HG03066 (cell line): ENCODE results near the gene ARSI.

ENCODE experiments used
- ATAC-seq: cut with Tn5 transposase; IDR thresholded peaks from one replicate; pipeline ENCODE4 v1.9.1; 2021; ENCODE audit warnings: low read depth; ENCODE audit not compliant: unreplicated experiment

Gene ARSI

DNA sequence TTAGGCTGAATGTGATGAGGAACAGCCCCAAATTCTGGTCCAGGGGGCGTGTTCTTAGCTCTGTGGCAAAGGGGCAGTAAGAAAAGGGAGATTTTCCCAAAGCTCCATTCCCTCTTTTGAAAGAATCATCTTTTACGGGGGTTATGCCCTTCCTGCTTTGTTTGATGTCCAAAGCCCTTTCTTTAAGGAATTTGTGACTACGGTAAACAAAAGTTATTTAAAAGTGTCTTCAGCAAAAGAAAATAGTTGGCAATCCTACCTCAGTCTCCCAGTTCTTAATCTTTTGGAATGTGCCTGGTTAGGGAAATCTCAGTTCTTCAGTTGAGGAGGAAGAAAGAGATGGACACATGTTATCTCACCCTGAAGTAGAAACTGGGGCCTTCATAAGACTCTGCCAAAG is 24.4 kb upstream of the ARSI start:
- ATAC-seq = no peak

- no peak for ATAC-seq
These were observed 24.0 kb upstream of the ARSI start for GRCh38 chr5:150326707-150327106.

DNA sequence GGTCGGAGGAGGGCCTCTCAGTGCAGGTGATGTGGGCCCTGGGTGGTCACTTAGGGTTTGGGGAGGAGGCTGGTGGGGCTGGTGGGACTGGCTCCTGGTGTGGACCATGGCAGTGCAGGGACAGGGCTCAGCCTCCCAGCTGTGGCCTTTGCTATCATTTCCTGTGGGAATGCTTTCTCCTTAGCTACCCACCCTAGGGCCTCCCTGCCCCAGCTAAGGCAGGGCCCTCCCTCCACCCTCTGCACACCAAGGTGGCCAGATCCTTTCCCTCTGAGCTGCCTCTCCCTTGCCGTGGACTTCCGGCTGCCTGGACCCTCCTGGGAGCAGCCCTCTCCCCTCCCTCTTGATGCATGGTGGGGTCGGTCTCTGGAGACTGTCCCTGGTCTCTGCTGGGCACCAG is 22.7 kb upstream of the ARSI start:
- no peak for ATAC-seq

DNA sequence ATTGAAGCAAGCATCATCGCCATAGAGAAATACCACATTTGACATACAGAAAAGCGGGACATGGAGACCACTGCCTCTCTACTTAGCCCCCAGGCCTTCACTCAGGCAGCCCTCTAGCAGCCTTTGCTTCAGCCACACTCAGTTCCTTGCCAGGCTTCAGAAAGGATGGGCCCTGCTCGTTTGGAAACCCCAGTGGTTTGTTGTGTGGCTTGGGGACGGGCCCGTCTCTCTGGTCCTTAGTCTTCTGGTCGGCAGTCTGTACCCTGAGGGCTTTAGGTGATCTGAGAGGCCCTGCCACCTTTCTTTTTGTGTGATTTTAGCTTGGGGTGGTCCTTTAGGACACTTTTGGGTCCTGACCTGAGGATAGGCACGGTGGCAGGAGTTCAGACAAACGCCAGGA is 21.1 kb upstream of the ARSI start:
- no peak for ATAC-seq

DNA sequence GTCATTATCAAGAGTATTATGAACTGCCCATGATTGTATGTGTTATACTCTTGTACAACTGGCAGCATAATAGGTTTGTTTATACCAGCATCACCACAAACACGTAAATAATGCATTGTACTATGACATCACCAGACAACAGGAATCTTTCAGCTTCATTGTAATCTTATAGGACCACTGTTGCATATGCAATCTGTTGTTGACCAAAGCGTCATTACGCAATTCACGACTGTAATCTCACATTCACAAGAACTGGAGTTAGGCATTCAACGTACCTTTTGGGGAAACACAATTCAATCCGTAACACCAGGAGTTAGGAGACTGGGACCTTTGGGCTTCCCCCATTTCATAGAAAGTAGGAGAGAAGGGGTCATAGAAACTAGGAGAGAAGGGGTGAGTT is 20.4 kb upstream of the ARSI start:
- ATAC-seq = no peak

GRCh38 chr5:150322202-150322601 is 19.5 kb upstream of the ARSI start:
- ATAC-seq = no peak

GRCh38 chr5:150321784-150322183 is 19.1 kb upstream of the ARSI start:
- ATAC-seq = no peak

DNA sequence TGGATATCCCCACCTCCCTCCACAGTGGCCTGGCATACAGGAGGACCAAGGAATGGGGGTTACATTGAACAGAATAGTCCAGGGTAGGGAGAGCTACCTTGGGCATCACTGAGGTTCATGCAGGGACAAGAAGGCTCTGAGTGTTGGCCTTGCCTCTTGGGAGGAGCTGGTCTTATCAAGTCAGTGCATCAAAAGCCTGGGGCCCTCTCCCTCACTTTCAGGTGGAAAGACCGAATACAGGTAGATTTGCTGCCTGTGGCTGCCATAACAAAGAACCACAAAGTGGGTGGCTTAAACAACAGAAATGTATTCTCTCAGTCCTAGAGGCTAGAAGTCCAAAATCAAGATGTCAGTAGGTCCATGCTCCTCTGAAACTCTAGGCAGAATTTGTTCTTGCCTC is 18.5 kb upstream of the ARSI start:
- no peak for ATAC-seq

DNA sequence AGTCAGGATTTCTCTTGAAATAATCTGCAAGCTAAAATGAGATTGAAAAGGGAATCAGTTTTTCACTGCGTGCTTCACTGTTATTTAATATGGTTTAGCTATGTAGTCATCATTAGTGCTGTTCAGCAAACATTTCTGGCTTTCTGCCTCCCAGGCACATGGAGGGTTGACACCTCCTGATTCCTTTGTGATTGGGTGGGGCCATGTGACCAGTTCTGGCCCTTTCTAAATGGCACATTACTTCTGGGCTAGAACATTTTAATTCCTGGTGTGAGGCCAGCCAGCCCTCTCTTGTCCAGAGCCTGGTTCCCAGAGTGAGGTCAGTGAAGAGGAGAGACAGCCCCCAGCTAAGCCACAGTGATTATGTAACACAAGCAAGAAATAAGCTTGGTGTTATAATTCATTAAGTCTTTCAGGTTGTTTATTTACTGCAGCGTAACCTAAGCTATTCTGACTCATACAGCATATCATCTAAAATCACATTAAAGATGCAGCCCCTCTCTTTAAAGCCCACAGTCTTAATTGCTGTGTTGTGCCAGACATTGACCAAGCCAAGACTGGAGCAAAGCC is 17.4 kb upstream of the ARSI start:
- ATAC-seq = no peak

- no peak for ATAC-seq
These were observed 16.7 kb upstream of the ARSI start for GRCh38 chr5:150319484-150319790.

DNA sequence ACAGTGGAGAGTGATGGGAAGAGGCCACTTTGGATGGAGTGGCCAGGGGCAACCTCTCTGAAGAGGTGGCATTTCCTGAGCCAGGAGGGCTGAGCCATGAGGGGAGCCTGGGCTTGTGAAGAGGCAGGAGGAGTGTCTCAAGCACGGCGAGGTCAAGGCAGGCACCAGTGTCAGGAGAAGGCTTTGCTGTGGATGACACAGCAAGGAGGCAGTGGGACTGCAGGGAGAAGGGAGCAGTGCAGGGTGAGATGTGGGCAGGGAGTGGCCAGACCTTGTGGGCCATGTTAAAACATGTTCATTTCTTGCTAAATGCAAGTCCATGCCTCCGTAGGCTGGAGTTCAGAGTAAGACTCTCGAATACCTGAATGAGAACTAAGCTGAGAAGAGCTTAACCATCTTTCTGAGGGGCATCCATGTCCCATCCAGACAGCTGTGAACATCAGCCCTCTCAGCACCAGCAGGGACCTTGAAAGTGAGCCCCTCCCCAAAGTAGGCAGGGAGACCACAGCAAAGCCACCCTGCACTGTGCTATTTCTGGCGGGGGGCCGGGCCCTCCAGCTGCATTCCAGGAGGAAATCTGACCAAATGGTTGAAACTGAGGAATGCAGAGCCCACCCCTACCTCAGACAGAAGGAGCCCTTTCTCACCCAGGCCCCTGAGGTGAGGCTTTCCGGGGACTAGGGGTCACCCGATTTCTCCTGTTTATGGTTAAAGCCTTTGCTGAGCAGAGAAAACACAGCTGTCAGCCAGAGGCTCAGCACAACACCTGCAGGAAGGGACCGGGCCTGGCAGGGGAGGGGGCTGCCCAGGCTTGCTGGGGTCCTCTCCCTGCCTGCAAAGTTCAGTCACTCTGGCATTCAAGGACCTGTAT is 16.1 kb upstream of the ARSI start:
- ATAC-seq = no peak

DNA sequence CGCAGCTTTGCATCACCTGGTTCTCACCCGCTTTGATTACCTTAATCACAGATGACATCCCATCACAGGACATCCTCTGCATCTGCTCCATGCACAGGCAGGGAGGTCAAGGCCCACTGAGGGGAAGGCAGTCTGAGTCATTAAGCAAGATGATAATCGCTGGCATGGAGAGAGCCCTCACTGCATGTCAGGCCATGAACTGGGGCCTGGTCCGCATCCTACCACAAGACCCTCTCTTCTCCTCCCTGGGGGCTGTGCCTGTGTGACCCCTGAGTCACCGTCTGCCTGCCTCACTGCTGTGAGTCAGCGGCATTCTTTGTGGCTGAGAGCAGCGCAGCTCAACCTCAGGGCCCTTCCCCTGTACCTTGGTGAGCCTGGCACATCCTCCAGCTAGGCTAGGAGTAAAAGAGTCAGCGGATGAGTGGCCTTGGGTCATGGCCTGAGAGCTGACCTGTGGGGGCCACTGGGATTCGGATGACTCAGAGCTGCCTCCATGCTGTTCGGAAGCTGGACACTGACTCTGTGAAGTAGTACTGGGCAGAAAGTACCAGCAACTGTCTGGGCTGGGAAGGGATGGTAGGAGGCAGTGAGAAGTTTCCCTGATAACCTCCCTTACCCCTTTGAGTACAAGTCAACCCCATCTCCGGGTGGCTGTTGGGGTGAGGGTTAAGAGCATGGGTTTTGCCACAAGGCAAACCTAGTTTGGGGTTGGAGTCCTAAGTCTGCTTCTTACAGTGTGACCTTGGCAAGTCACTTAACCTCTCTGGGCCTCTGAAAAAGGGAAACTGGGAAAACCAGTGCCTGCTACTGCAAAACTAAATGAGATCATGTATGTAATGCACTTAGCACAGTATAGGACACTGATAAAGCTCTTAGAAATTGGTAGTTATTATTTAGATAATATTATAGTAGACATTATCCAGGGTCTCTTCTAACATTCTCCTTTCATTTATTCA is 14.6 kb upstream of the ARSI start:
- no peak for ATAC-seq

GRCh38 chr5:150316320-150316719 is 13.6 kb upstream of the ARSI start:
- ATAC-seq = no peak

DNA sequence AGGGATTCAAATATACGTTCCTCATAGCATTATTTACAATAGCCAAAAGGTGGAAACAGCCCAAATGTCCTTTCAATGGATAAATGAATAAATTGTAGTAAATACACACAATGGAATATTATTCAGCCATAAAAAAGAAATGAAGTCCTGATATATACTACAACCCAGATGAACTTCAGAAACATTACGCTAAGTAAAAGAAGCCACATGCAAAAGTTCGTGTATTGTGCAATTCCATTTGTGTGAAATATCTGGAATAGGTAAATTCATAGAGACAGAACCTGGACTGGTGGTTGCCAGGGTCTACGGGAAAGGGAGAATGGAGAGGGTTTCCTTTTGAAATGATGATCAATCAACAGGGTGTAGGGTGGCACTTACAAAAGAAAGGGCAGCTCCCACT is 12.5 kb upstream of the ARSI start:
- ATAC-seq = no peak

- no peak for ATAC-seq
These were observed 11.4 kb upstream of the ARSI start for GRCh38 chr5:150313921-150314716.

DNA sequence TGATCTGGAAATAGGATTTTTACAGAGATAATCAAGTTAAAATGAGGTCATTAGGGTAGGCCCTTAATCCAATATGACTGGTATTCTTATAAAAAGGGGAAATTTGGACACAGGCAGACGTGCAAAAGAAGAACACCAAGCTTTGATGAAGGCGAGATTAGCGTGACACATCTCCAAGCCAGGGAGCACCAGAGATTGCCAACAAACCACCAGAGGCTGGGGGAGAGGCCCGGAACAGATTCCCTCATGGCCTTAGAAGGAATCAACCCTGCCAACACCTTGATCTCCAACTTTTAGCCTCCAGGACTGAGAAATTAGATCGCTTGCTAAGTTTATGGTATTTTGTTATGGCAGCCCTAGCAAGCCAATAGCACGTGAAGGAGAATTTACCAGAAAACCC is 10.8 kb upstream of the ARSI start:
- ATAC-seq = no peak

- ATAC-seq = no peak
These were observed 9.8 kb upstream of the ARSI start for GRCh38 chr5:150312518-150312917.

DNA sequence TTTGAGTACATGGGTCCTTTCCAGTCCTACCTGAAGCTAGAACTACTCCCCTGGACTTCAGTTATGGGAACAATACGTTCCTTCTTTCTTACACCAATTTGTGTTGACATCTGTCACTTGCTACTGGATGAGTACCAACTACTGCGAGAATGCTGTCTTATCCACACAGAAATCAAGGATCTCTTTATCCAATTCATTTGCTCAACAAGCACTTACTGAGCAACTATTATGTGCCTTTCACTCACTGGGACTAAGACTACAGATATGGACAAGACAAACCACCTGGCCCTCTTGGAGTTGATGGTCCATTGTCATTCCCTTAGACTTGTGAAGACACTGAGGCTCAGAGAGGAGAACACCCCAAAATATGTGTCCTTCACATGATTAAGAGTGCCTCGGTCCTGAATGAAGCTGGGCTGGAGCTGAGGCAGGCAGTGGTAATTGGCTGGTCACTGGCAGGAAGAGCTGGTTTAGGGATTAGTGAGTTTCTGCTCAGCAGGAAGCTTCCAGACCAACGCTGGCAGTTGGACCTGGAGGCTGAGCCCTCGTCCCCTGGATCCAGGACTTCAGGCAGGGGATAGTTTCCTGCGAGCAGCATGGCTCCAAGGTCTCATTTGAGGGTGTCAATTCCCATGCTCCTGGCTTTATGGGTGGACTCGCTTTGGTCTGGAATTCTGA is 8.4 kb upstream of the ARSI start:
- ATAC-seq = no peak

DNA sequence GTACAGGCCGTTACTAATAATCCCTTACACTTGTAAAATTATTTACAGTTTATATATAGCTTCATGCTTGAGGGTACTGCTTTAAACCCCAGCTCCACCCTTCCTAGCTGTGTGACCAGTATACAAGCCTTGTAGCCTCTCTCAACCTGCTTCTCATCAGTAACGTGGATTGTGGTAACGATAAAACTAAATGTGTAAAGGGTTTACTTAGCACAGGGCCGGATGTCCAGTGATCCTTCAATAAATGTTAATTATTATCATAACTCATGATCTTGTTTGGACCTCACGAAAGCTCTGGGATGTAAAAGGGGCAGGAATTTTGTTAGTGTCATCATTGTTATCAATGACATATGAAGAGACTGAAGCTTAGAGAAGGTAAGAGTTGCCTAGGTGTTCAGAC is 7.5 kb upstream of the ARSI start:
- no peak for ATAC-seq

GRCh38 chr5:150309886-150310239 is 7.2 kb upstream of the ARSI start:
- ATAC-seq = no peak
